GM23338 (cell line): ENCODE data around the gene NCOA1. TPM values are rescaled to one million over a fixed set of nuclear protein-coding genes. Genes with fewer than 3 reads are reported as not detected.

Experiments used
- ATAC-seq: fragments of 200-7000 bp; cut with Tn5 transposase; 3 replicates; pipeline ENCODE4 v1.9.1; 2020
- DNase-seq: peaks from one replicate; pipeline ENCODE4 v3.0.0-alpha.2; 2015; ENCODE audit warnings: low spot score
- H2AFZ ChIP-seq: fragments of 200-600 bp; sonication (generic); 2 replicates; pipeline ENCODE4 v1.8.0; 2016; ENCODE audit warnings: antibody characterized with exemption, mild to moderate bottlenecking, moderate library complexity
- H3F3A ChIP-seq: fragments of 200-600 bp; sonication (generic); replicated peaks from 2 replicates; pipeline ENCODE4 v1.8.0; 2017; ENCODE audit warnings: antibody characterized with exemption, mixed run types, low read depth
- H3K27ac ChIP-seq: fragments of 200-600 bp; sonication (generic); 2 replicates; pipeline ENCODE4 v1.6.1; 2016; ENCODE audit warnings: low read depth
- H3K27me3 ChIP-seq: fragments of 200-600 bp; sonication (generic); 2 replicates; pipeline ENCODE4 v1.8.0; 2016; ENCODE audit warnings: mild to moderate bottlenecking, mixed run types, moderate library complexity; ENCODE audit not compliant: insufficient read depth
- H3K36me3 ChIP-seq: fragments of 200-600 bp; sonication (generic); 2 replicates; pipeline ENCODE4 v1.8.0; 2016; ENCODE audit warnings: mild to moderate bottlenecking; ENCODE audit not compliant: insufficient read depth
- H3K4me1 ChIP-seq: fragments of 200-600 bp; sonication (generic); 2 replicates; pipeline ENCODE4 v1.8.0; 2016; ENCODE audit warnings: mild to moderate bottlenecking, moderate library complexity; ENCODE audit not compliant: insufficient read depth
- H3K4me2 ChIP-seq: fragments of 200-600 bp; sonication (generic); 2 replicates; pipeline ENCODE4 v1.7.1; 2017; ENCODE audit warnings: mixed run types
- H3K4me3 ChIP-seq: fragments of 200-600 bp; sonication (generic); 2 replicates; pipeline ENCODE4 v1.6.1; 2016; ENCODE audit warnings: mixed run types
- H3K79me2 ChIP-seq: fragments of 200-600 bp; sonication (generic); replicated peaks from 2 replicates; pipeline ENCODE4 v1.8.0; 2017; ENCODE audit warnings: mild to moderate bottlenecking; ENCODE audit not compliant: insufficient read depth
- H3K9me2 ChIP-seq: fragments of 200-600 bp; sonication (generic); 2 replicates; pipeline ENCODE4 v1.8.0; 2017; ENCODE audit not compliant: insufficient read depth
- H4K20me1 ChIP-seq: fragments of 200-600 bp; sonication (generic); replicated peaks from 2 replicates; pipeline ENCODE4 v1.8.0; 2017; ENCODE audit warnings: mild to moderate bottlenecking; ENCODE audit not compliant: insufficient read depth
- H3K27ac Mint-ChIP-seq: 2 replicates; pipeline ENCODE4 v1.8.0; 2020; ENCODE audit warnings: inconsistent platforms, mild to moderate bottlenecking, moderate library complexity, mixed read lengths
- H3K27me3 Mint-ChIP-seq: 3 replicates; pipeline ENCODE4 v1.8.0; 2022; ENCODE audit warnings: low read depth, mild to moderate bottlenecking, moderate library complexity, mixed read lengths, inconsistent platforms; ENCODE audit not compliant: insufficient read depth, poor library complexity
- H3K36me3 Mint-ChIP-seq: 3 replicates; pipeline ENCODE4 v1.8.0; 2021; ENCODE audit warnings: low read depth, mild to moderate bottlenecking, inconsistent platforms, moderate library complexity, mixed read lengths
- H3K4me1 Mint-ChIP-seq: 3 replicates; pipeline ENCODE4 v1.8.0; 2020; ENCODE audit warnings: mild to moderate bottlenecking, inconsistent platforms, mixed read lengths
- H3K4me3 Mint-ChIP-seq: 3 replicates; pipeline ENCODE4 v1.8.0; 2021; ENCODE audit warnings: moderate library complexity, mild to moderate bottlenecking, inconsistent platforms, mixed read lengths
- H3K9me3 Mint-ChIP-seq: 3 replicates; pipeline ENCODE4 v1.8.0; 2020; ENCODE audit warnings: moderate library complexity, mild to moderate bottlenecking, inconsistent platforms, mixed read lengths
- CREB1 ChIP-seq: fragments of 250-450 bp; sonication (Bioruptor Pico); IDR thresholded peaks from 2 replicates; pipeline ENCODE4 v1.5.0; 2020; ENCODE audit warnings: low read depth, mild to moderate bottlenecking, moderate library complexity
- CTCF ChIP-seq, 2 experiments: fragments of 200-600 bp in 1 of 2; sonication (generic) in 1 of 2; conservative IDR thresholded peaks; 2 replicates each; pipeline versions ENCODE4 v1.5.1 to v1.6.1; 2016 to 2017; ENCODE audit warnings: antibody characterized with exemption in 2 of 2, low read depth in 2 of 2, mild to moderate bottlenecking in 2 of 2, moderate library complexity in 1 of 2
- ETS1 ChIP-seq: IDR thresholded peaks from 2 replicates; pipeline ENCODE4 v1.6.1; 2016; ENCODE audit warnings: antibody characterized with exemption
- EZH2 ChIP-seq: fragments of 200-600 bp; sonication (generic); IDR thresholded peaks from one replicate; pipeline ENCODE4 v1.8.0; 2017; ENCODE audit warnings: antibody characterized with exemption, mild to moderate bottlenecking, low read depth; ENCODE audit not compliant: unreplicated experiment
- EZH2phosphoT487 ChIP-seq: fragments of 200-600 bp; sonication (generic); IDR thresholded peaks from one replicate; pipeline ENCODE4 v1.8.1; 2018; ENCODE audit warnings: antibody characterized with exemption; ENCODE audit not compliant: unreplicated experiment
- JUNB ChIP-seq: IDR thresholded peaks from one replicate; pipeline ENCODE4 v1.6.1; 2016; ENCODE audit warnings: antibody characterized with exemption; ENCODE audit not compliant: unreplicated experiment
- NANOG ChIP-seq: IDR thresholded peaks from 2 replicates; pipeline ENCODE4 v1.6.1; 2016; ENCODE audit warnings: antibody characterized with exemption, borderline replicate concordance
- POLR2AphosphoS5 ChIP-seq: IDR thresholded peaks from 2 replicates; pipeline ENCODE4 v1.6.1; 2016; ENCODE audit warnings: antibody characterized with exemption, low read depth
- REST ChIP-seq: IDR thresholded peaks from one replicate; pipeline ENCODE4 v1.6.1; 2018; ENCODE audit warnings: antibody characterized with exemption; ENCODE audit not compliant: unreplicated experiment
- STAT1 ChIP-seq: IDR thresholded peaks from one replicate; pipeline ENCODE4 v1.6.1; 2016; ENCODE audit warnings: antibody characterized with exemption; ENCODE audit not compliant: unreplicated experiment
- ZNF114 ChIP-seq: fragments of 250-450 bp; sonication (Bioruptor Pico); IDR thresholded peaks from 2 replicates; pipeline ENCODE4 v1.5.0; 2020; ENCODE audit warnings: mild to moderate bottlenecking, moderate library complexity
- ZNF331 ChIP-seq: fragments of 250-450 bp; sonication (Bioruptor Pico); IDR thresholded peaks from 2 replicates; pipeline ENCODE4 v1.5.0; 2020; ENCODE audit warnings: low read depth, mild to moderate bottlenecking, moderate library complexity
- polyA plus RNA-seq: library from polyadenylated mRNA; unstranded; fragments of >200 nt; fragmentation: Nextera tagmentation; extraction: Ambion mirVana; gene quantifications from 2 replicates; pipeline ENCODE4 v1.2.1, GENCODE V29; 2016
- total RNA-seq: library from RNA; depleted of rRNA; stranded (reverse); fragments of >200 nt; shearing (Covaris generic); gene quantifications from 2 replicates; pipeline ENCODE4 v1.2.3, GENCODE V29; 2014

Gene NCOA1
- total and polyA plus RNA-seq, 2 experiments from 2014 or later: 7.1 to 15.1 TPM

- Mint-ChIP-seq H3K36me3 (no peaks in the 10 kb centered on the region), H3K4me1 (no peaks in the 10 kb centered on the region), H3K4me3 (no peak overlapping the region), H3K27ac (no peak overlapping the region), H3K9me3 (no peaks in the 10 kb centered on the region), H3K27me3 (no peaks in the 10 kb centered on the region)
- Histone ChIP-seq H3K79me2 (no peaks in the 10 kb centered on the region), H3K4me2 (no peak overlapping the region), H3K4me1 (no peaks in the 10 kb centered on the region), H3K4me3 (no peak overlapping the region), H2AFZ (no peak overlapping the region), H4K20me1 (no peaks in the 10 kb centered on the region), H3K27ac (no peak overlapping the region), H3K27me3 (no peaks in the 10 kb centered on the region), H3F3A (no peaks in the 10 kb centered on the region), H3K9me2 (no peaks in the 10 kb centered on the region), H3K36me3 (no peaks in the 10 kb centered on the region)
- TF ChIP-seq STAT1 (no peak), CREB1 (CRISPR knock-in tag) (no peak), EZH2phosphoT487 (no peak), ZNF331 (CRISPR knock-in tag) (no peak), ZNF114 (CRISPR knock-in tag) (no peak), CTCF (conservative IDR thresholded peaks at IDR 0.05; ENCODE audit: low read depth in 2 of 2) (no peak), ETS1 (no peak), NANOG (no peak), JUNB (no peak)
- no peak for DNase-seq
- no peak for ATAC-seq
These were observed 176.5 kb downstream of the NCOA1 start for GRCh38 chr2:24667542-24667941.

GRCh38 chr2:24671230-24671629, 180.2 kb downstream of the NCOA1 start:
- H3K4me1 ChIP-seq: no peaks in the 10 kb centered on the region
- no peaks in the 10 kb centered on the region for H3K79me2 ChIP-seq
- Mint-ChIP-seq H3K36me3 (no peaks in the 10 kb centered on the region), H3K9me3 (no peaks in the 10 kb centered on the region), H3K4me1 (no peaks in the 10 kb centered on the region), H3K27ac (no peak overlapping the region), H3K27me3 (no peaks in the 10 kb centered on the region), H3K4me3 (no peak overlapping the region)
- DNase-seq (no peak), ATAC-seq (no peak)
- no peaks in the 10 kb centered on the region for H3F3A ChIP-seq
- H3K27ac ChIP-seq: no peak overlapping the region
- H2AFZ ChIP-seq: no peak overlapping the region
- H3K4me3 ChIP-seq: no peak overlapping the region
- no peak overlapping the region for H3K4me2 ChIP-seq
- no peaks in the 10 kb centered on the region for H3K36me3 ChIP-seq
- TF ChIP-seq REST (no peak), EZH2phosphoT487 (no peak), EZH2 (no peak), POLR2AphosphoS5 (no peak), NANOG (no peak)
- no peaks in the 10 kb centered on the region for H3K9me2 ChIP-seq
- H3K27me3 ChIP-seq: no peaks in the 10 kb centered on the region
- no peaks in the 10 kb centered on the region for H4K20me1 ChIP-seq
